Measurements from ENCODE around the gene EIF4ENIF1. TPM values are rescaled to one million over a fixed set of nuclear protein-coding genes. Genes with fewer than 3 reads are reported as not detected.

Gene EIF4ENIF1
- total and polyA plus RNA-seq, 2 donors (not counting 1 experiment from before 2014, with no cell fraction given) = 13.9 to 25.7 TPM

- Histone ChIP-seq H3K4me3 (replicated peaks in 1 of 4; ENCODE audit: control extremely low read depth in 1 of 4, insufficient read depth in 1 of 4, low read depth in 3 of 4, low read length in 4 of 4) (no peak overlapping the region), H3K27me3 (ENCODE audit: control insufficient read depth, insufficient read depth, low read length) (no peaks in the 10 kb centered on the region), H4K20me1 (ENCODE audit: control insufficient read depth, extremely low read depth, insufficient read depth, low read length) (no peaks in the 10 kb centered on the region), H3K4me2 (ENCODE audit: extremely low read depth, insufficient read depth, low read length) (no peak overlapping the region), H3K27ac (ENCODE audit: insufficient read depth, low read length) (no peak overlapping the region), H3K9ac (ENCODE audit: insufficient read depth, low read length) (no peak overlapping the region), H3K36me3 (ENCODE audit: control insufficient read depth, insufficient read depth, low read length) (no peaks in the 10 kb centered on the region), H3K79me2 (ENCODE audit: control insufficient read depth, insufficient read depth, low read length) (peaks cover 10% of the 10 kb centered on the region), H3K4me1 (ENCODE audit: control insufficient read depth, extremely low read depth, insufficient read depth, low read length) (no peaks in the 10 kb centered on the region), H3K9me3 (ENCODE audit: control insufficient read depth, insufficient read depth, low read depth, low read length) (no peaks in the 10 kb centered on the region), H2AFZ (ENCODE audit: low read length) (no peak overlapping the region)
- peak; percentile 69 to 73 for DNase-seq (ENCODE audit: low read depth in 2 of 2)
- TF ChIP-seq EZH2 (IDR thresholded peaks at IDR 0.05; ENCODE audit: low read length, missing control alignments) = no peak
- TF ChIP-seq, protein P1, sequence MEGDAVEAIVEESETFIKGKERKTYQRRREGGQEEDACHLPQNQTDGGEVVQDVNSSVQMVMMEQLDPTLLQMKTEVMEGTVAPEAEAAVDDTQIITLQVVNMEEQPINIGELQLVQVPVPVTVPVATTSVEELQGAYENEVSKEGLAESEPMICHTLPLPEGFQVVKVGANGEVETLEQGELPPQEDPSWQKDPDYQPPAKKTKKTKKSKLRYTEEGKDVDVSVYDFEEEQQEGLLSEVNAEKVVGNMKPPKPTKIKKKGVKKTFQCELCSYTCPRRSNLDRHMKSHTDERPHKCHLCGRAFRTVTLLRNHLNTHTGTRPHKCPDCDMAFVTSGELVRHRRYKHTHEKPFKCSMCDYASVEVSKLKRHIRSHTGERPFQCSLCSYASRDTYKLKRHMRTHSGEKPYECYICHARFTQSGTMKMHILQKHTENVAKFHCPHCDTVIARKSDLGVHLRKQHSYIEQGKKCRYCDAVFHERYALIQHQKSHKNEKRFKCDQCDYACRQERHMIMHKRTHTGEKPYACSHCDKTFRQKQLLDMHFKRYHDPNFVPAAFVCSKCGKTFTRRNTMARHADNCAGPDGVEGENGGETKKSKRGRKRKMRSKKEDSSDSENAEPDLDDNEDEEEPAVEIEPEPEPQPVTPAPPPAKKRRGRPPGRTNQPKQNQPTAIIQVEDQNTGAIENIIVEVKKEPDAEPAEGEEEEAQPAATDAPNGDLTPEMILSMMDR (conservative IDR thresholded peaks at IDR 0.05 in 1 of 2, IDR thresholded peaks at IDR 0.05 in 1 of 2; ENCODE audit: low read depth in 1 of 2, low read length in 2 of 2) = no peak
Measured at GRCh38 chr22:31474743-31475142, 14.9 kb downstream of the EIF4ENIF1 start.

GRCh38 chr22:31465307-31465706, 24.3 kb downstream of the EIF4ENIF1 start:
- H3K79me2 ChIP-seq (ENCODE audit: control insufficient read depth, insufficient read depth, low read length) = no peaks in the 10 kb centered on the region
- no peaks in the 10 kb centered on the region for H3K9me3 ChIP-seq (ENCODE audit: control insufficient read depth, insufficient read depth, low read depth, low read length)
- H3K27me3 ChIP-seq (ENCODE audit: control insufficient read depth, insufficient read depth, low read length) = no peaks in the 10 kb centered on the region
- H3K9ac ChIP-seq (ENCODE audit: insufficient read depth, low read length) = no peak overlapping the region
- H3K4me2 ChIP-seq (ENCODE audit: extremely low read depth, insufficient read depth, low read length) = no peak overlapping the region
- H2AFZ ChIP-seq (ENCODE audit: low read length) = no peak overlapping the region
- no peak overlapping the region for H3K4me3 ChIP-seq (replicated peaks in 1 of 4; ENCODE audit: control extremely low read depth in 1 of 4, insufficient read depth in 1 of 4, low read depth in 3 of 4, low read length in 4 of 4)
- no peaks in the 10 kb centered on the region for H3K4me1 ChIP-seq (ENCODE audit: control insufficient read depth, extremely low read depth, insufficient read depth, low read length)
- no peak overlapping the region for H3K27ac ChIP-seq (ENCODE audit: insufficient read depth, low read length)
- TF ChIP-seq, protein P1 (conservative IDR thresholded peaks at IDR 0.05 in 1 of 2, IDR thresholded peaks at IDR 0.05 in 1 of 2; ENCODE audit: low read depth in 1 of 2, low read length in 2 of 2) = no peak
- TF ChIP-seq EZH2 (IDR thresholded peaks at IDR 0.05; ENCODE audit: low read length, missing control alignments) = no peak
- H4K20me1 ChIP-seq (ENCODE audit: control insufficient read depth, extremely low read depth, insufficient read depth, low read length) = no peaks in the 10 kb centered on the region
- peaks cover 6% of the 10 kb centered on the region for H3K36me3 ChIP-seq (ENCODE audit: control insufficient read depth, insufficient read depth, low read length)
- no peak for DNase-seq (ENCODE audit: low read depth in 2 of 2)

- no peak for DNase-seq (ENCODE audit: low read depth in 2 of 2)
- Histone ChIP-seq H3K36me3 (ENCODE audit: control insufficient read depth, insufficient read depth, low read length) (peaks cover 4% of the 10 kb centered on the region), H3K9me3 (ENCODE audit: control insufficient read depth, insufficient read depth, low read depth, low read length) (no peaks in the 10 kb centered on the region), H3K4me1 (ENCODE audit: control insufficient read depth, extremely low read depth, insufficient read depth, low read length) (no peaks in the 10 kb centered on the region), H3K4me3 (replicated peaks in 1 of 4; ENCODE audit: control extremely low read depth in 1 of 4, insufficient read depth in 1 of 4, low read depth in 3 of 4, low read length in 4 of 4) (no peak overlapping the region), H3K4me2 (ENCODE audit: extremely low read depth, insufficient read depth, low read length) (no peak overlapping the region), H3K27me3 (ENCODE audit: control insufficient read depth, insufficient read depth, low read length) (no peaks in the 10 kb centered on the region), H3K79me2 (ENCODE audit: control insufficient read depth, insufficient read depth, low read length) (no peaks in the 10 kb centered on the region), H3K27ac (ENCODE audit: insufficient read depth, low read length) (no peak overlapping the region), H2AFZ (ENCODE audit: low read length) (no peak overlapping the region), H3K9ac (ENCODE audit: insufficient read depth, low read length) (no peak overlapping the region), H4K20me1 (ENCODE audit: control insufficient read depth, extremely low read depth, insufficient read depth, low read length) (no peaks in the 10 kb centered on the region)
- TF ChIP-seq, protein P1 (conservative IDR thresholded peaks at IDR 0.05 in 1 of 2, IDR thresholded peaks at IDR 0.05 in 1 of 2; ENCODE audit: low read depth in 1 of 2, low read length in 2 of 2) = no peak
- no peak for TF ChIP-seq EZH2 (IDR thresholded peaks at IDR 0.05; ENCODE audit: low read length, missing control alignments)
Measured at GRCh38 chr22:31461699-31462098, 27.9 kb downstream of the EIF4ENIF1 start.

Measured in fibroblast of lung (primary cell).